NCI-H1105 (cell line): ENCODE results near the gene RGMB.
"Not testable (repeated sequence)": the region's sequence is repeated elsewhere in the genome, so short reads cannot be mapped to it uniquely, and the experiment has no call there.

Experiments
- DNase-seq: peaks from one replicate; lab custom pipeline; 2025; lab: John Stamatoyannopoulos, UW

Gene RGMB

GRCh38 chr5:98773464-98774191 lies at the start of gene RGMB:
Gene RGMB, plus strand, starts transcription at chr5:98773663. Its CDS starts 408 bp downstream, at chr5:98774071.
- peak; percentile 88 for DNase-seq

- no peak for DNase-seq
These were observed 47.2 kb upstream of the RGMB start for GRCh38 chr5:98726258-98726657.

- no peak for DNase-seq
These were observed 45.8 kb upstream of the RGMB start for GRCh38 chr5:98727686-98728085.

- no peak for DNase-seq
These were observed 38.8 kb upstream of the RGMB start for GRCh38 chr5:98734646-98735045.

- DNase-seq = no peak
These were observed 37.5 kb upstream of the RGMB start for GRCh38 chr5:98735806-98736507.

- no peak for DNase-seq
These were observed 36.7 kb upstream of the RGMB start for GRCh38 chr5:98736753-98737152.

- DNase-seq = not testable (repeated sequence)
These were observed 36.0 kb upstream of the RGMB start for GRCh38 chr5:98737441-98737840.

GRCh38 chr5:98738481-98739149 lies 34.8 kb upstream of the RGMB start:
- DNase-seq = not testable (repeated sequence)

- no peak for DNase-seq
These were observed 31.5 kb upstream of the RGMB start for GRCh38 chr5:98741926-98742325.

GRCh38 chr5:98742396-98743073 lies 30.9 kb upstream of the RGMB start:
- no peak for DNase-seq

- DNase-seq = not testable (repeated sequence)
These were observed 25.2 kb upstream of the RGMB start for GRCh38 chr5:98748259-98748658.

GRCh38 chr5:98749046-98749445 lies 24.4 kb upstream of the RGMB start:
- no peak for DNase-seq

- no peak for DNase-seq
These were observed 22.8 kb upstream of the RGMB start for GRCh38 chr5:98750693-98751092.

- not testable (repeated sequence) for DNase-seq
These were observed 21.1 kb upstream of the RGMB start for GRCh38 chr5:98752331-98752730.

- DNase-seq = not testable (repeated sequence)
These were observed 20.7 kb upstream of the RGMB start for GRCh38 chr5:98752801-98753200.

GRCh38 chr5:98753507-98753906 lies 20.0 kb upstream of the RGMB start:
- no peak for DNase-seq

- no peak for DNase-seq
These were observed 18.1 kb upstream of the RGMB start for GRCh38 chr5:98755406-98755805.

- DNase-seq = no peak
These were observed 15.5 kb upstream of the RGMB start for GRCh38 chr5:98757978-98758377.

- no peak for DNase-seq
These were observed 10.3 kb upstream of the RGMB start for GRCh38 chr5:98763001-98763630.

GRCh38 chr5:98765815-98766214 lies 7.6 kb upstream of the RGMB start:
- DNase-seq = no peak

GRCh38 chr5:98767581-98767980 lies 5.9 kb upstream of the RGMB start:
- no peak for DNase-seq
